GM10248 (cell line): ENCODE results near the gene GPR162.

Experiments
- CTCF ChIA-PET: fragments of 300-600 bp; sonication (Branson Sonifier 250); formaldehyde crosslinking; extraction: SDS; loops from one replicate; lab custom pipeline; 2021; ENCODE audit warnings: antibody characterized with exemption; lab: Yijun Ruan, JAX
- POLR2A ChIA-PET: fragments of 350-650 bp; sonication (Branson Sonifier 250); formaldehyde crosslinking; extraction: SDS; loops from one replicate; lab custom pipeline; 2020; ENCODE audit warnings: antibody characterized with exemption; lab: Yijun Ruan, JAX
- DNase-seq: peaks from one replicate; pipeline ENCODE4 v3.0.0; 2012; ENCODE audit errors: extremely low spot score
- TF ChIP-seq, protein P1 (sequence below): IDR thresholded peaks from 2 replicates; pipeline ENCODE4 v1.5.1; 2012; ENCODE audit warnings: mild to moderate bottlenecking, low read depth; ENCODE audit errors: extremely low read depth, missing control alignments, control extremely low read depth

GPR162 gene

DNA sequence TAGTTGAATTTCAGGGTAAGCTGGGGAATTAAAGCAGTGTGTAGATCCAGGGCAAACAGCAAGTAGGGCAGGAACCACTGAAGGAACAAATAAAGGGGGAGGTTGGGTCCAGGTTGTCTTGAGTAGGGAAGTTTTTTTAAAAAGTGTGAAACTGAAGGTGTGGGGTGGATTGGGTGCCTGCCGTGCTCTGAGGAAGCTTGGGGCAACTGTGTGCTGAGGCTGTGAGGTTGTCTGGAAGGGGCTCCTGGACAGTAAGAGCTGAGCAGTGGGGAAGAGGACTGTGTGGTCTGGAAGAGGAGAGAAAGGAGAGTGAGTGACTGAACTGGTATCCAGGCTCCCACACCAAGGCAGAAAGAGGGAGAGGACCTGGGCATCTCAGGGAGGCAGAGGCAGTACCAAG lies 10.9 kb upstream of the GPR162 start:
- no peak for DNase-seq
- ChIA-PET CTCF (interaction anchor here (1.0 to 5.5 kb wide), 5 partner anchors 9 to 57 kb away, joined by 3 to 30 read pairs (median 6); partner anchors contain the start of gene MLF2), POLR2A (no interaction called here)

DNA sequence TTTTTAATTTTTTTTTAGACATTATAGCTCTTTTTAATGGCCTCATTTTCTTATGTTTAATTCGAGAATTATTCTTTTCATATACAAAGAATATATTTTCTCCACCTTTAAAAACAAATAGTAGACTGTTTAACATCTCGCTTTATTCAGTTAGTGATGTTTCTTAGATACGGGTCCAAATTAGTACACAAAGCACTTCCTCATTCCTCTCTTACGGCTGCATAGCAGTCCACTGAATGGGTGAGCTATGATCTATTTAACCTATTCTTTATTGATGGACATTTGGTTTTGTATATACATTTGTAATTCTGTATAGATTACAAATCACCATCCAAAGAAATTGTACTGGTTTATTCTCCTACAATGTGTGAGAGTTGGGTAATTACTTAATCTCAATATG lies 8.3 kb upstream of the GPR162 start:
- CTCF ChIA-PET = interaction anchor here (0.8 to 5.5 kb wide), 5 partner anchors 12 to 205 kb away, joined by 3 to 30 read pairs (median 3); partner anchors contain the start of genes LPCAT3 and MLF2
- DNase-seq = no peak
- TF ChIP-seq, protein P1, sequence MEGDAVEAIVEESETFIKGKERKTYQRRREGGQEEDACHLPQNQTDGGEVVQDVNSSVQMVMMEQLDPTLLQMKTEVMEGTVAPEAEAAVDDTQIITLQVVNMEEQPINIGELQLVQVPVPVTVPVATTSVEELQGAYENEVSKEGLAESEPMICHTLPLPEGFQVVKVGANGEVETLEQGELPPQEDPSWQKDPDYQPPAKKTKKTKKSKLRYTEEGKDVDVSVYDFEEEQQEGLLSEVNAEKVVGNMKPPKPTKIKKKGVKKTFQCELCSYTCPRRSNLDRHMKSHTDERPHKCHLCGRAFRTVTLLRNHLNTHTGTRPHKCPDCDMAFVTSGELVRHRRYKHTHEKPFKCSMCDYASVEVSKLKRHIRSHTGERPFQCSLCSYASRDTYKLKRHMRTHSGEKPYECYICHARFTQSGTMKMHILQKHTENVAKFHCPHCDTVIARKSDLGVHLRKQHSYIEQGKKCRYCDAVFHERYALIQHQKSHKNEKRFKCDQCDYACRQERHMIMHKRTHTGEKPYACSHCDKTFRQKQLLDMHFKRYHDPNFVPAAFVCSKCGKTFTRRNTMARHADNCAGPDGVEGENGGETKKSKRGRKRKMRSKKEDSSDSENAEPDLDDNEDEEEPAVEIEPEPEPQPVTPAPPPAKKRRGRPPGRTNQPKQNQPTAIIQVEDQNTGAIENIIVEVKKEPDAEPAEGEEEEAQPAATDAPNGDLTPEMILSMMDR = no peak
- POLR2A ChIA-PET = no interaction called here

More for the DNA sequence above, 10.9 kb upstream of the GPR162 start:
- TF ChIP-seq, protein P1 = no peak

- POLR2A ChIA-PET = no interaction called here
- CTCF ChIA-PET = interaction anchor here (1.0 to 2.5 kb wide), 4 partner anchors 9 to 63 kb away, joined by 4 to 7 read pairs (median 5); no protein-coding TSS in a partner anchor
- TF ChIP-seq, protein P1 = no peak
- no peak for DNase-seq
Measured at GRCh38 chr12:6816598-6816997, 5.0 kb upstream of the GPR162 start.

- TF ChIP-seq, protein P1 = no peak
- no peak for DNase-seq
- ChIA-PET POLR2A (no interaction called here), CTCF (interaction anchor here (1.0 to 2.5 kb wide), 4 partner anchors 8 to 63 kb away, joined by 4 to 7 read pairs (median 5); no protein-coding TSS in a partner anchor)
Measured at GRCh38 chr12:6817098-6817497, 4.5 kb upstream of the GPR162 start.

DNA sequence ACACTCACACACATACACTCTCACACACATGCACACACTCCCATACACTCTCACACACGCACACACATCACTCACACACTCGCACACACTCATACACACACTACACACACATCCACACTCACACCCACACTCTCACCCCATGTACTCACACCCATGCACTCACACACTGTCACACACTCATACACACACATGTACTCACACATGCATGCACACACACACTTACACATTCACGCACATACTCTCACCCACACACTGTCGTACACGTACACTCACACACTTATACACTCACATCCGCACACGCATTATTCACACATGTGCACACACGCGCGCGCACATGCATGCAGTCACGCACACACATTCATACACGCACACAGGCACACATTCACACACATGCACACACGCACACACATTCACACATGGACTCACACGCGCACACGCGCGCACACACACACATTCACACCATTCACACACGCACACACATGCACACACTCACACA lies 3.9 kb upstream of the GPR162 start:
- TF ChIP-seq, protein P1 = no peak
- ChIA-PET CTCF (interaction anchor here (0.7 to 2.5 kb wide), 3 partner anchors 16 to 19 kb away, joined by 4 to 7 read pairs (median 5); no protein-coding TSS in a partner anchor), POLR2A (no interaction called here)
- DNase-seq = no peak

DNA sequence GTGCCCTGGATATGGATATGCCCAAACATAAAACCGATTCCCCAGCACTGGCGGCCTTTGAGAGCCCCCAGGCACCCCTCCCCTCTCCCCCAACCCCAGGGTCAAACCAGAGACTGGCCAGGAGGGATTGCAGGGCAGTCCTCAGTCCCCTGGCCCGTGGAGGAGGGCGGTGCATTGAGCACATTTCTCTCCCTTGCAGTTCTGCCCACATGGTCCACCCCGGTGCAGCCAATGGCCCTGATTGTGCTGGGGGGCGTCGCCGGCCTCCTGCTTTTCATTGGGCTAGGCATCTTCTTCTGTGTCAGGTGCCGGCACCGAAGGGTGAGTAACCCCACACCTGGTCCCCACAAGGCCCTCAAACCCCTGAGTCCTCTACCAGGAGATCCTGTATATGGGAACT lies 3.4 kb upstream of the GPR162 start:
- no peak for DNase-seq
- TF ChIP-seq, protein P1 = no peak
- ChIA-PET CTCF (interaction anchor here (0.7 kb wide), 1 partner anchor 16 kb away, joined by 4 read pairs; no protein-coding TSS in a partner anchor), POLR2A (no interaction called here)
